Measurements from ENCODE around the gene FCN1. TPM values are rescaled to one million over a fixed set of nuclear protein-coding genes. Genes with fewer than 3 reads are reported as not detected.
"Not testable (repeated sequence)": the region's sequence is repeated elsewhere in the genome, so short reads cannot be mapped to it uniquely, and the experiment has no call there.

The FCN1 gene
- total RNA-seq, 1 experiment from 2014 or later = not detected

GRCh38 chr9:134861595-134862334, 55.9 kb downstream of the FCN1 start:
- Histone ChIP-seq H3K4me3 (ENCODE audit: low read length) (no peak overlapping the region), H3K4me2 (ENCODE audit: low read length) (no peak overlapping the region), H3K9ac (ENCODE audit: low read length) (no peak overlapping the region), H3K4me1 (ENCODE audit: insufficient read depth, low read length) (no peaks in the 10 kb centered on the region), H4K20me1 (ENCODE audit: low read length) (no peaks in the 10 kb centered on the region), H3K27ac (ENCODE audit: low read length) (no peak overlapping the region), H2AFZ (ENCODE audit: low read length) (no peak overlapping the region), H3F3A (ENCODE audit: low read length, unreplicated experiment) (no peaks in the 10 kb centered on the region), H3K36me3 (ENCODE audit: low read depth, low read length) (no peaks in the 10 kb centered on the region), H3K9me3 (ENCODE audit: low read length) (no peaks in the 10 kb centered on the region), H3K79me2 (ENCODE audit: low read length) (no peaks in the 10 kb centered on the region), H3K9me2 (replicated peaks; ENCODE audit: low read length) (no peaks in the 10 kb centered on the region), H3K27me3 (ENCODE audit: low read length) (no peaks in the 10 kb centered on the region)
- no TSS peak for BruUV-seq (replicated peaks)
- no peak for DNase-seq
- POLR2A ChIA-PET (ENCODE audit: unreplicated experiment) = no interaction called here
- TF ChIP-seq EZH2phosphoT487 (IDR thresholded peaks at IDR 0.05; ENCODE audit: borderline replicate concordance, low read length) (no peak), EZH2 (IDR thresholded peaks at IDR 0.05; ENCODE audit: low read length, unreplicated experiment) (no peak)
- TF ChIP-seq, protein P1, sequence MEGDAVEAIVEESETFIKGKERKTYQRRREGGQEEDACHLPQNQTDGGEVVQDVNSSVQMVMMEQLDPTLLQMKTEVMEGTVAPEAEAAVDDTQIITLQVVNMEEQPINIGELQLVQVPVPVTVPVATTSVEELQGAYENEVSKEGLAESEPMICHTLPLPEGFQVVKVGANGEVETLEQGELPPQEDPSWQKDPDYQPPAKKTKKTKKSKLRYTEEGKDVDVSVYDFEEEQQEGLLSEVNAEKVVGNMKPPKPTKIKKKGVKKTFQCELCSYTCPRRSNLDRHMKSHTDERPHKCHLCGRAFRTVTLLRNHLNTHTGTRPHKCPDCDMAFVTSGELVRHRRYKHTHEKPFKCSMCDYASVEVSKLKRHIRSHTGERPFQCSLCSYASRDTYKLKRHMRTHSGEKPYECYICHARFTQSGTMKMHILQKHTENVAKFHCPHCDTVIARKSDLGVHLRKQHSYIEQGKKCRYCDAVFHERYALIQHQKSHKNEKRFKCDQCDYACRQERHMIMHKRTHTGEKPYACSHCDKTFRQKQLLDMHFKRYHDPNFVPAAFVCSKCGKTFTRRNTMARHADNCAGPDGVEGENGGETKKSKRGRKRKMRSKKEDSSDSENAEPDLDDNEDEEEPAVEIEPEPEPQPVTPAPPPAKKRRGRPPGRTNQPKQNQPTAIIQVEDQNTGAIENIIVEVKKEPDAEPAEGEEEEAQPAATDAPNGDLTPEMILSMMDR (conservative IDR thresholded peaks at IDR 0.05; ENCODE audit: low read depth, low read length) = no peak
- CTCF ChIA-PET = no interaction called here
- ATAC-seq = no peak
- intact Hi-C loops (cut with micrococcal nuclease) = no loop called here

- no peak overlapping the region for H3K4me3 ChIP-seq (ENCODE audit: low read length)
- H4K20me1 ChIP-seq (ENCODE audit: low read length) = no peaks in the 10 kb centered on the region
- no peak for DNase-seq
- H3F3A ChIP-seq (ENCODE audit: low read length, unreplicated experiment) = no peaks in the 10 kb centered on the region
- CTCF ChIA-PET = no interaction called here
- no peaks in the 10 kb centered on the region for H3K79me2 ChIP-seq (ENCODE audit: low read length)
- intact Hi-C loops (cut with micrococcal nuclease) = no loop called here
- no TSS peak for BruUV-seq (replicated peaks)
- no peaks in the 10 kb centered on the region for H3K9me2 ChIP-seq (replicated peaks; ENCODE audit: low read length)
- TF ChIP-seq EZH2phosphoT487 (IDR thresholded peaks at IDR 0.05; ENCODE audit: borderline replicate concordance, low read length) (no peak), EZH2 (IDR thresholded peaks at IDR 0.05; ENCODE audit: low read length, unreplicated experiment) (no peak)
- TF ChIP-seq, protein P1 (conservative IDR thresholded peaks at IDR 0.05; ENCODE audit: low read depth, low read length) = no peak
- ATAC-seq = no peak
- no peak overlapping the region for H3K4me2 ChIP-seq (ENCODE audit: low read length)
- H3K4me1 ChIP-seq (ENCODE audit: insufficient read depth, low read length) = no peaks in the 10 kb centered on the region
- no peaks in the 10 kb centered on the region for H3K27me3 ChIP-seq (ENCODE audit: low read length)
- H3K27ac ChIP-seq (ENCODE audit: low read length) = no peak overlapping the region
- no peaks in the 10 kb centered on the region for H3K9me3 ChIP-seq (ENCODE audit: low read length)
- POLR2A ChIA-PET (ENCODE audit: unreplicated experiment) = no interaction called here
- H3K36me3 ChIP-seq (ENCODE audit: low read depth, low read length) = no peaks in the 10 kb centered on the region
- no peak overlapping the region for H2AFZ ChIP-seq (ENCODE audit: low read length)
- no peak overlapping the region for H3K9ac ChIP-seq (ENCODE audit: low read length)
Observed at GRCh38 chr9:134860510-134860909, 57.2 kb downstream of the FCN1 start.

- no peak overlapping the region for H3K27ac ChIP-seq (ENCODE audit: low read length)
- BruUV-seq (replicated peaks) = no TSS peak
- no peaks in the 10 kb centered on the region for H3K9me2 ChIP-seq (replicated peaks; ENCODE audit: low read length)
- DNase-seq (peak; percentile 50), ATAC-seq (peak; percentile 15; the same call in 1 of the 2 replicates)
- TF ChIP-seq EZH2 (IDR thresholded peaks at IDR 0.05; ENCODE audit: low read length, unreplicated experiment) (no peak), EZH2phosphoT487 (IDR thresholded peaks at IDR 0.05; ENCODE audit: borderline replicate concordance, low read length) (no peak)
- TF ChIP-seq, protein P1 (conservative IDR thresholded peaks at IDR 0.05; ENCODE audit: low read depth, low read length) = no peak
- POLR2A ChIA-PET (ENCODE audit: unreplicated experiment) = no interaction called here
- no peak overlapping the region for H3K4me3 ChIP-seq (ENCODE audit: low read length)
- no peaks in the 10 kb centered on the region for H3K79me2 ChIP-seq (ENCODE audit: low read length)
- H3K9me3 ChIP-seq (ENCODE audit: low read length) = no peaks in the 10 kb centered on the region
- CTCF ChIA-PET = no interaction called here
- intact Hi-C loops (cut with micrococcal nuclease) = no loop called here
- H2AFZ ChIP-seq (ENCODE audit: low read length) = no peak overlapping the region
- H4K20me1 ChIP-seq (ENCODE audit: low read length) = no peaks in the 10 kb centered on the region
- no peaks in the 10 kb centered on the region for H3F3A ChIP-seq (ENCODE audit: low read length, unreplicated experiment)
- H3K36me3 ChIP-seq (ENCODE audit: low read depth, low read length) = no peaks in the 10 kb centered on the region
- no peaks in the 10 kb centered on the region for H3K4me1 ChIP-seq (ENCODE audit: insufficient read depth, low read length)
- H3K27me3 ChIP-seq (ENCODE audit: low read length) = 0 out of 2 replicates have a peak, but pooled peaks cover 11% of the 10 kb centered on the region
- no peak overlapping the region for H3K9ac ChIP-seq (ENCODE audit: low read length)
- no peak overlapping the region for H3K4me2 ChIP-seq (ENCODE audit: low read length)
Observed at GRCh38 chr9:134858051-134858841, 59.5 kb downstream of the FCN1 start.

DNA sequence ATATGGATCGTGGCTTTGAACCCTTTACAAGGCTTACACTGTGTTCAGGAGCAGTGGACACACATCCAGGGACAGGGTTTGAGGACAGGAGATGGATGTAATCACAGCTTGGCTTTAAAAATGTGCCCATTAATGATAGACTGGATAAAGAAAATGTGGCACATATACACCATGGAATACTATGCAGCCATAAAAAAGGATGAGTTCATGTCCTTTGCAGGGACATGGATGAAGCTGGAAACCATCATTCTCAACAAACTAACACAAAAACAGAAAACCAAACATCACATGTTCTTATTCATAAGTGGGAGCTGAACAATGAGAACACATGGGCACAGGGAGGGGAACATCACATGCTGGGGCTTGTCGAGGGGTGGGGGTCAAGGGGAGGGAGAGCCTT, 60.3 kb downstream of the FCN1 start:
- H3K79me2 ChIP-seq (ENCODE audit: low read length); H3K9me2 ChIP-seq (replicated peaks; ENCODE audit: low read length); ATAC-seq; DNase-seq; CTCF ChIA-PET; intact Hi-C loops (cut with micrococcal nuclease); BruUV-seq (replicated peaks); H3K27ac ChIP-seq (ENCODE audit: low read length); H3K9ac ChIP-seq (ENCODE audit: low read length); H3K4me1 ChIP-seq (ENCODE audit: insufficient read depth, low read length); H3K36me3 ChIP-seq (ENCODE audit: low read depth, low read length); POLR2A ChIA-PET (ENCODE audit: unreplicated experiment); H3K4me2 ChIP-seq (ENCODE audit: low read length); H3F3A ChIP-seq (ENCODE audit: low read length, unreplicated experiment); H2AFZ ChIP-seq (ENCODE audit: low read length); H4K20me1 ChIP-seq (ENCODE audit: low read length); H3K9me3 ChIP-seq (ENCODE audit: low read length); H3K4me3 ChIP-seq (ENCODE audit: low read length): not testable (repeated sequence)
- H3K27me3 ChIP-seq (ENCODE audit: low read length) = 0 out of 2 replicates have a peak, but pooled peaks cover 12% of the 10 kb centered on the region
